Measurements from ENCODE around the gene IER5L. TPM values are rescaled to one million over a fixed set of nuclear protein-coding genes. Genes with fewer than 3 reads are reported as not detected.

Gene IER5L
- total and polyA plus RNA-seq, 9 of the 15 experiments (the other 6 are each of a cell fraction or from before 2014, with no cell fraction given): 0.14 to 11.9 (median 0.52) TPM

DNA sequence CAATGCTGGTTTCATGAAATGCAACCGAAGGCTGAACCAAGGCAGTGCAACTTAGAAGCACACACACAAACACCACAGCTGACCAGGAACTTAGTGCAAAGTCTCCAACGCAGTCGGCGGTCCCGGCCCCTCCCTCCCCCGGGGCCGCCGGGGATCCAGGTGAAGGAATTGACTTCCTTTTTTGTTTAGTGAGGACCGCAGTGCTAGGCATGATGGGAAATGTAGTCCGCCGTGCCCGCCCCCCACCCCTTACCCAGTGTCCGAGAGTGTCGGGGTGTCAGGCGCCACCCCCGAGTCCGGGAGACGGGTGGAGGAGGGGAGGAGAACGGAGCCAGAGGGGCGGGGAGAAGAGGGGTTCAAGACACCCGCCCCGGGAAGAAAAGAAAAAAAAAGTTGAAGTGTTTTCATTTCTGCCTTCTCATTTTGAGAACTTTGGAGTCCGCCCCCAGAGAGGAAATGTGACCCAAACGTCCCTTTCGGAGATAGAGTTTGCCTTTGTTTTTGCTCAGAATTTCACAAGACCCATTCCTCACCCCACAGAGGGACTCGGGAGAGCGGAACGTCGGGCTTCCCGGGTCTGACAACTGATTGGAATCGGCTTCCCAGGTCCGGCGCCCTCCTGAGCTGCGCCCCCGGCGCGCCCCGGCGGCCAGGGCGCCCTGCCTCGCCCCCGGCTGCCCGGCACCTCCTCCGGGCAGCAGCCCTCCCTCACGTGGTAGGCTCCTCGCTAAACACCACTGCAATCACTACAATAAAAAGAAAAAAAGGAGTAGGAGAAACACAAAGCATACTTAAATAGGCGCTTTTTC, 2.0 kb downstream of the IER5L start (continued):
- TF ChIP-seq, protein P1, sequence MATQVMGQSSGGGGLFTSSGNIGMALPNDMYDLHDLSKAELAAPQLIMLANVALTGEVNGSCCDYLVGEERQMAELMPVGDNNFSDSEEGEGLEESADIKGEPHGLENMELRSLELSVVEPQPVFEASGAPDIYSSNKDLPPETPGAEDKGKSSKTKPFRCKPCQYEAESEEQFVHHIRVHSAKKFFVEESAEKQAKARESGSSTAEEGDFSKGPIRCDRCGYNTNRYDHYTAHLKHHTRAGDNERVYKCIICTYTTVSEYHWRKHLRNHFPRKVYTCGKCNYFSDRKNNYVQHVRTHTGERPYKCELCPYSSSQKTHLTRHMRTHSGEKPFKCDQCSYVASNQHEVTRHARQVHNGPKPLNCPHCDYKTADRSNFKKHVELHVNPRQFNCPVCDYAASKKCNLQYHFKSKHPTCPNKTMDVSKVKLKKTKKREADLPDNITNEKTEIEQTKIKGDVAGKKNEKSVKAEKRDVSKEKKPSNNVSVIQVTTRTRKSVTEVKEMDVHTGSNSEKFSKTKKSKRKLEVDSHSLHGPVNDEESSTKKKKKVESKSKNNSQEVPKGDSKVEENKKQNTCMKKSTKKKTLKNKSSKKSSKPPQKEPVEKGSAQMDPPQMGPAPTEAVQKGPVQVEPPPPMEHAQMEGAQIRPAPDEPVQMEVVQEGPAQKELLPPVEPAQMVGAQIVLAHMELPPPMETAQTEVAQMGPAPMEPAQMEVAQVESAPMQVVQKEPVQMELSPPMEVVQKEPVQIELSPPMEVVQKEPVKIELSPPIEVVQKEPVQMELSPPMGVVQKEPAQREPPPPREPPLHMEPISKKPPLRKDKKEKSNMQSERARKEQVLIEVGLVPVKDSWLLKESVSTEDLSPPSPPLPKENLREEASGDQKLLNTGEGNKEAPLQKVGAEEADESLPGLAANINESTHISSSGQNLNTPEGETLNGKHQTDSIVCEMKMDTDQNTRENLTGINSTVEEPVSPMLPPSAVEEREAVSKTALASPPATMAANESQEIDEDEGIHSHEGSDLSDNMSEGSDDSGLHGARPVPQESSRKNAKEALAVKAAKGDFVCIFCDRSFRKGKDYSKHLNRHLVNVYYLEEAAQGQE (IDR thresholded peaks at IDR 0.05; ENCODE audit: borderline replicate concordance): peak; percentile 13; the same call in 1 of the 2 replicates
- TF ChIP-seq, protein P1 (CRISPR knock-in tag; IDR thresholded peaks at IDR 0.05; ENCODE audit: low read depth): no peak
- TF ChIP-seq SRSF9 (IDR thresholded peaks at IDR 0.05; ENCODE audit: borderline replicate concordance, low read depth, low read length) (no peak), MNT (conservative IDR thresholded peaks at IDR 0.05) (peak; percentile 58 to 61; a peak in 2 of 4 replicates), KLF1 (tag; IDR thresholded peaks at IDR 0.05) (no peak), HMBOX1 (IDR thresholded peaks at IDR 0.05) (no peak), ZNF146 (CRISPR knock-in tag; IDR thresholded peaks at IDR 0.05; ENCODE audit: unreplicated experiment) (no peak), EHMT2 (IDR thresholded peaks at IDR 0.05) (no peak), FOXK1 (CRISPR knock-in tag; IDR thresholded peaks at IDR 0.05; ENCODE audit: borderline replicate concordance) (no peak), TCF7 (IDR thresholded peaks at IDR 0.05; ENCODE audit: borderline replicate concordance) (no peak)
- TF ChIP-seq, protein P2, sequence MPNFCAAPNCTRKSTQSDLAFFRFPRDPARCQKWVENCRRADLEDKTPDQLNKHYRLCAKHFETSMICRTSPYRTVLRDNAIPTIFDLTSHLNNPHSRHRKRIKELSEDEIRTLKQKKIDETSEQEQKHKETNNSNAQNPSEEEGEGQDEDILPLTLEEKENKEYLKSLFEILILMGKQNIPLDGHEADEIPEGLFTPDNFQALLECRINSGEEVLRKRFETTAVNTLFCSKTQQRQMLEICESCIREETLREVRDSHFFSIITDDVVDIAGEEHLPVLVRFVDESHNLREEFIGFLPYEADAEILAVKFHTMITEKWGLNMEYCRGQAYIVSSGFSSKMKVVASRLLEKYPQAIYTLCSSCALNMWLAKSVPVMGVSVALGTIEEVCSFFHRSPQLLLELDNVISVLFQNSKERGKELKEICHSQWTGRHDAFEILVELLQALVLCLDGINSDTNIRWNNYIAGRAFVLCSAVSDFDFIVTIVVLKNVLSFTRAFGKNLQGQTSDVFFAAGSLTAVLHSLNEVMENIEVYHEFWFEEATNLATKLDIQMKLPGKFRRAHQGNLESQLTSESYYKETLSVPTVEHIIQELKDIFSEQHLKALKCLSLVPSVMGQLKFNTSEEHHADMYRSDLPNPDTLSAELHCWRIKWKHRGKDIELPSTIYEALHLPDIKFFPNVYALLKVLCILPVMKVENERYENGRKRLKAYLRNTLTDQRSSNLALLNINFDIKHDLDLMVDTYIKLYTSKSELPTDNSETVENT (CRISPR knock-in tag; IDR thresholded peaks at IDR 0.05): no peak
- TF ChIP-seq, protein P3, sequence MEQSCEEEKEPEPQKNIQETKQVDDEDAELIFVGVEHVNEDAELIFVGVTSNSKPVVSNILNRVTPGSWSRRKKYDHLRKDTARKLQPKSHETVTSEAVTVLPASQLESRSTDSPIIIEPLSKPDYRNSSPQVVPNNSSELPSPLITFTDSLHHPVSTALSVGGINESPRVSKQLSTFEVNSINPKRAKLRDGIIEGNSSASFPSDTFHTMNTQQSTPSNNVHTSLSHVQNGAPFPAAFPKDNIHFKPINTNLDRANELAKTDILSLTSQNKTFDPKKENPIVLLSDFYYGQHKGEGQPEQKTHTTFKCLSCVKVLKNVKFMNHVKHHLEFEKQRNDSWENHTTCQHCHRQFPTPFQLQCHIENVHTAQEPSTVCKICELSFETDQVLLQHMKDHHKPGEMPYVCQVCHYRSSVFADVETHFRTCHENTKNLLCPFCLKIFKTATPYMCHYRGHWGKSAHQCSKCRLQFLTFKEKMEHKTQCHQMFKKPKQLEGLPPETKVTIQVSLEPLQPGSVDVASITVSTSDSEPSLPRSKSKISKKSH (CRISPR knock-in tag; IDR thresholded peaks at IDR 0.05): no peak

All from K562 (cell line).